WERI-Rb-1 (cell line): Measurements from ENCODE around the gene GRIK2.

Experiments
- DNase-seq: peaks from one replicate; pipeline ENCODE4 v3.0.0-alpha.2; 2020
- H3K27ac ChIP-seq: fragments of 250-450 bp; sonication (Bioruptor Pico); 2 replicates; pipeline ENCODE4 v1.5.1; 2020; ENCODE audit warnings: mild to moderate bottlenecking, moderate library complexity
- H3K27me3 ChIP-seq: fragments of 250-450 bp; sonication (Bioruptor Pico); 2 replicates; pipeline ENCODE4 v1.5.1; 2021; ENCODE audit warnings: mild to moderate bottlenecking, low read depth, moderate library complexity; ENCODE audit not compliant: insufficient read depth, severe bottlenecking
- H3K36me3 ChIP-seq: fragments of 250-450 bp; sonication (Bioruptor Pico); 2 replicates; pipeline ENCODE4 v1.5.1; 2020; ENCODE audit warnings: mild to moderate bottlenecking, moderate library complexity
- H3K4me3 ChIP-seq: 2 replicates; pipeline ENCODE4 v1.5.1; 2011; ENCODE audit warnings: low read depth, mild to moderate bottlenecking, control low read depth, low read length
- H3K9me3 ChIP-seq: fragments of 250-450 bp; sonication (Bioruptor Pico); 2 replicates; pipeline ENCODE4 v1.5.1; 2021; ENCODE audit warnings: mild to moderate bottlenecking, moderate library complexity; ENCODE audit not compliant: severe bottlenecking
- CTCF ChIP-seq: IDR thresholded peaks from 2 replicates; pipeline ENCODE4 v1.5.1; 2011; ENCODE audit warnings: low read depth, mild to moderate bottlenecking, control low read depth, inconsistent platforms, low read length

GRIK2 gene

DNA sequence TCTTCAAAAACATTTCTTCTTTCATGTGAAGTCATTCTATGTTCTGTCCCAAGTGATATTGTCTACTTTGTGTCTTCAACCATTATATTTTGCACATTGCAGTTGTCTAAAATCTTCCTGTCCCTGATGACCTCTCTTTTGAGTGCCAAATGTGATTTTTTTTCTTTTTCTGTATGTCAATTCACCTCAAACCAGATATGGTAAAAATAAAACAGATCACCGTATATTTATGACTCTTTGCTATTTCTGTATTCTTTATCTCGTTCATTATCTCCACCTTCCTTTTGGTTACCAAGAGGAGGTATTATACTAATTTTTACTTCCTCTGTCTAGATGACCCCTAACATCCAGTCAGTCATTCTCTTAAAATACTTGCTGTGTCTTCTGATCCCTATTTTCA is 165.2 kb downstream of the GRIK2 start:
- H3K27me3 ChIP-seq = no peaks in the 10 kb centered on the region
- no peaks in the 10 kb centered on the region for H3K9me3 ChIP-seq
- no peaks in the 10 kb centered on the region for H3K36me3 ChIP-seq
- no peak overlapping the region for H3K27ac ChIP-seq
- no peak for TF ChIP-seq CTCF
- no peak overlapping the region for H3K4me3 ChIP-seq
- DNase-seq = no peak

DNA sequence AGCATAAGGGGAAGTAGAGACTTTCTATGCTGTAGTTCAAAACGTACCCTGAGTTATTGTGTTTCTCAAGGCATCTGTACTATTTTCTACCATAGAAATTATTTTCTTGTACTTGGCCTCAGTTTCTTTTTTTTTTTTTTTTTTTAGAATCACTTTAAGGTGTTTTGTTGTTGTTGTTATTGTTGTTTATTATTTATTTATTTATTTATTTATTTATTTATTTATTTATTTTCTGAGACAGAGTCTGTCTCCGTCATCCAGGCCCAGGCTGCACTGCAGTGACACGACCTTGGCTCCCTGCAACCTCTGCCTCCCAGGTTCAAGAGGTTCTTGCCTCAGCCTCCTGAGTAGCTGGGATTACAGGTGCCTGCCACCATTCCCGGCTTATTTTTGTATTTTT is 179.1 kb downstream of the GRIK2 start:
- no peaks in the 10 kb centered on the region for H3K36me3 ChIP-seq
- TF ChIP-seq CTCF = no peak
- no peak overlapping the region for H3K4me3 ChIP-seq
- H3K27ac ChIP-seq = no peak overlapping the region
- no peaks in the 10 kb centered on the region for H3K9me3 ChIP-seq
- DNase-seq = no peak
- no peaks in the 10 kb centered on the region for H3K27me3 ChIP-seq

DNA sequence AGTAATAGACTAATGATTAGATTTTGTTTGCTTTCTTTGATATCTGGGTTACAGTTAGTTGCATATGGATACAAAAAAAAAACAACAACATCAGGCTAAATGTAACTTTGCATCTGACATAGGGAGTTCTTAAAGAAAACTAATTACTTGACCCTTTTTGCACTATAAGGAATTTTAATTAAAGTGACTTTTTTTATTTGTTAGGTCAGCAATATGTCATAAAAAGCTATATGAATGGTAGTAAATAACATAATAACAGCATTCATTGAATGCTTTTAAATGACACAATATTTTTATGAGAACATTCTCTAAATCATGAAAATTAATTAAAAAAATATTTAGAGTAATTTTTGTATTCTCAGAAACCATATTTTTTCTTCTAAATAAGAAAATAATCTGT is 183.6 kb downstream of the GRIK2 start:
- H3K9me3 ChIP-seq = no peaks in the 10 kb centered on the region
- H3K27ac ChIP-seq = no peak overlapping the region
- H3K36me3 ChIP-seq = no peaks in the 10 kb centered on the region
- no peaks in the 10 kb centered on the region for H3K27me3 ChIP-seq
- no peak for DNase-seq
- no peak for TF ChIP-seq CTCF
- no peak overlapping the region for H3K4me3 ChIP-seq

GRCh38 chr6:101578306-101578705 is 184.8 kb downstream of the GRIK2 start:
- no peak overlapping the region for H3K4me3 ChIP-seq
- H3K27ac ChIP-seq = no peak overlapping the region
- H3K9me3 ChIP-seq = no peaks in the 10 kb centered on the region
- no peaks in the 10 kb centered on the region for H3K36me3 ChIP-seq
- TF ChIP-seq CTCF = no peak
- DNase-seq = no peak
- H3K27me3 ChIP-seq = no peaks in the 10 kb centered on the region

GRCh38 chr6:101582792-101583191 is 189.3 kb downstream of the GRIK2 start:
- Histone ChIP-seq H3K36me3 (no peaks in the 10 kb centered on the region), H3K4me3 (no peak overlapping the region), H3K27me3 (no peaks in the 10 kb centered on the region), H3K9me3 (no peaks in the 10 kb centered on the region), H3K27ac (no peak overlapping the region)
- no peak for DNase-seq
- no peak for TF ChIP-seq CTCF

DNA sequence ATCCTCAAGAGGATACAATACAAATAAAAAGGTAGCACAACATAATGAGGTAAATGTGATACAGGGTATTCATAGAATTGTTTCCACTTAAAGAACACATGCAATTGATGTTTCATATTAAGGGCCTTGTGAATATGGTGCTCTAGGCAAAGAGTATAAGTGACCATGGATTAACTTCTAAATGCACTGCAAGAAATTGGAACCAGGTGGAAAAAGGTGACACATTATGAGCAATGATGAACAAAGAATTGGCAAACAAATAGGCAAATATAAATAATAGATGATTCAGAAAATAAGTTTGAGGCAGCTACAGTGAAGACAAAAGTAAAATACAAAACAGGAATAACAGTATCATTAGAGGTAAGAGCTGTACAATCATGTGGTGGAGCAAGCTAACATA is 192.0 kb downstream of the GRIK2 start:
- TF ChIP-seq CTCF = no peak
- Histone ChIP-seq H3K27ac (no peak overlapping the region), H3K27me3 (no peaks in the 10 kb centered on the region), H3K9me3 (no peaks in the 10 kb centered on the region), H3K4me3 (no peak overlapping the region), H3K36me3 (no peaks in the 10 kb centered on the region)
- no peak for DNase-seq
